ENCODE results near the gene CDH7.

Gene CDH7

GRCh38 chr18:65750389-65751154, at the start of gene CDH7:
CDH7 (plus strand) TSS chr18:65751012; CDS start chr18:65762843, 11,831 bp downstream.
- no peak for DNase-seq (ENCODE audit: low spot score)

- no peak for DNase-seq (ENCODE audit: low spot score)
Observed at GRCh38 chr18:65704046-65704445, 46.8 kb upstream of the CDH7 start.

DNA sequence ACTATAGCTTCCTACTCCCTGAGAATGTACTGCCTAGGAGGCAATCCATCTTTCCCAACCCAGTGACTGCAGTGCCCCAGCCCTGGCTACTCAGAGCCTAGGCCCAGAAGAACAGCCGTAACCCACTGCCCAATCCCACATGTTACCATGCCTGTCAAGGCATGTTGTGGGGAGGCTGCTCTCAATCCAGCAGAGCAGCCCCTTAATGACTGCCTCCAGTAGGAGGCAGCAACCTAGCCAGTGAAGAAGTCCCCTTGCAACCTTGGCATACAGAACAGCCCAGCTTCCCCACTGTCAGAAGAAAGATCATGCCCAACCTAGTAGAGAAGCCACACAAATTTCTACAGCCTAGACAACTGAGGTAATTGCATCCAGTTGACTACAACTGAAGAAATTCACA, 44.2 kb upstream of the CDH7 start:
- DNase-seq (ENCODE audit: low spot score), result no peak

GRCh38 chr18:65711493-65711892, 39.3 kb upstream of the CDH7 start:
- DNase-seq (ENCODE audit: low spot score), result no peak

DNA sequence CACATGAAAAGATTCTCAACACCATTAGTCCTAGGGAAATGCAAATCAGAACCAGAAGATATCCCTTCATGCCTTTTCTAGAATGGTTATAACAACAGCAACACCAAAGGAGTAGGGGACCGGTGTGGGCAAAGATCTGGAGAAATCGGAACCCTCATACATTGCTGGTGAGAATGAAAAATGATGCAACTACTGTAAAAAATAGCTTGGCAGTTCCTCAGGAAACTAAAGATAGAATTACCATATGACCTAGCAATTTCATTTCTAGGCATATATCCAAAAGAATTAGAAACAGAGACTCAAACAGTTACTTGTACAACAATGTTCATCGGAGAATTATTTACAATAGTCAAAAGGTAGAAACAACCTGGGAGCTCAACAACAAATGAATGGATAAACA, 29.2 kb upstream of the CDH7 start:
- no peak for DNase-seq (ENCODE audit: low spot score)

DNA sequence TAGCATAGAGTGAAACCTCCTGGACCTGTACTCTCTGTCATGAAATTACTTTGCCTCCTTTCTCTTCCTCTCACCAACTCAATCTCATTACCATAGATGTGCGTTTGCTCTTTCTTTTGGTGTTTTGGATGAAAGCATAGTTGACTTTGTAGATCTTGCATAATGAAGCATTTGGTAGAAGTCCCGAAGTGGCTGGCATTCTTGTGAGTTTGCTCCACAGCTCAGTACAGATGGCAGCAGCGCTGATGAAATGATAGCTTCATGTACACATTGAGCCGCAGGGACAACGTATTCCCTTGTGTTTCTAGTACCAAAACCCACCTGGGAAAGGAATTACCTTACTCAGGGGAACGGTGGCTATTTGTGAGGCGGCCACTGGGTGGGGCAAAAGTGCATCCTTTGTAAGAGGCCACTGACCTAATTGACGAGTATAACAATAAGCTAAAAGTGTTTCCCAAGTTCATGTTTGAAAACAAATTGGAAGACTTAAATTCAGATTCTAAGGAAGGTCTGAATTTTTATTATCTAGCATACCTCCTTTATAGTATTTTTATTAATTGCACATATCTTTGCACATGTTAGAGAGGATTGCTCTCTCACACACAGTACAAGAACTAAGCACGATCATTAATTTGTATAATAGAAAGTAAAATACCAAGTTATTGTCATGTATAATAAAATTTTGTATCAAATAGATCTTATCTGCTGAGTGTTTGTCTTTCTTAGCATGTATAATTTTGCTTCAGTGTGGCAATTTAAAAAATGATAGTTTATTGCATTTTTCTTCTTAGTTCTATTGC, 25.4 kb upstream of the CDH7 start:
- peak; percentile 50 for DNase-seq (ENCODE audit: low spot score)

GRCh38 chr18:65735155-65735554, 15.7 kb upstream of the CDH7 start:
- no peak for DNase-seq (ENCODE audit: low spot score)

GRCh38 chr18:65737471-65737955, 13.3 kb upstream of the CDH7 start:
- no peak for DNase-seq (ENCODE audit: low spot score)

DNA sequence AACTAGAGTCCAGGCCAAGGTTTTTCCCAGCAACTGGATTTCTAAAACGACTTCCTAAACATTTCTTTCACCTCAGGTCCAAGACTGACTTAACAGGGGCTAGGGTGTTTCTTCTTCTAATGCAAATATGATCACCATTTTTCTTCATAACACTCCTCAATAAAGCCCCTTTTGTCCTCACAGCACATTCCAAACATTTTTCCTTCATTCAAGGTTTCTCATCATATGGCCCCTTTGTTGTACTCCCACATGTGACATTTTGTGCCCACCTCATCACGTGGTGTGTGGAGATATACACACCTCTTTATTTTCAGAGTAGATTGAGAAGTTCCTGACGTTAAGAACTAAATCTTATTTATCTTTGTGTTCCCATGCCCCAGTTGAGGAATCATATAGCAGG, 3.9 kb upstream of the CDH7 start:
- DNase-seq (ENCODE audit: low spot score), result no peak

DNA sequence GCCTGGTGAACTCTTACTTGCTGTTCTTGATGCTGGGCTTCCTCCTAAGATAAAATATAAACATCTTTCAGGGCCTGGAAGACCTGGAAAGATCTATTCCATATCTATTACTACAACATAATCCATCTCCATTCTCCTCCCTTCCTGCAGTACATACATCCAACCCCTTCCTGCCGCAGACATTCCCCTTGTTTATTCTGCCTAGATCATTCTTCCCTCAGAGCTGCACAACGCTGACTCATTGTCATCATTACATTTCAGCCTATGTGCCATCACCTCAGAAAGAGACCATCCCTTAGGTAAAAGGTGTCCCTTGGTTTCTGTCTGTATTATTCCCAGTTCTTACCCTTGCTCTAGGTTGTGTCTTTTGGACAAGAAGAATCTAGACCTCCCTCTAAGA, 2.5 kb upstream of the CDH7 start:
- no peak for DNase-seq (ENCODE audit: low spot score)

DNA sequence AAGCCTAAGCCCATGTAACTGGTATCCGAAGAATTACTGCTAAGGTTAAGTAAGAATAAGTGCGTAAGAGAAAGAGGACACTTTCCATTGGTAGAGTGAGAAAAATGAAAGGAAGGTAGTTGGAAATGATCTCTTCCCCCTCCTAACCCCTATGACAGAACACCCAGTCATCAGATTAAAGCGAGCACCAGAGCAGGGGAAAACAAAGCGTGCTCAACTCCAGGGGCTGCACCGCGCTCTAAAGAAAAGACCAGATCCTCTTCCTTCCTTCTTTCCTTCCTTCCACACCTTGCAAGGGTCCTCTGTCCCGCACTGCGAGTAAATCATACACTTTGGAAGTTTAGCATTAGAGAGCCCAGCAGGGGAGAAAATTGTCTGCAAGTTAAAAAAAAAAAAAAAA, 971 bp upstream of the CDH7 start:
- DNase-seq (ENCODE audit: low spot score), result no peak

GRCh38 chr18:65751155-65752085, 608 bp downstream of the CDH7 start:
- no peak for DNase-seq (ENCODE audit: low spot score)

DNA sequence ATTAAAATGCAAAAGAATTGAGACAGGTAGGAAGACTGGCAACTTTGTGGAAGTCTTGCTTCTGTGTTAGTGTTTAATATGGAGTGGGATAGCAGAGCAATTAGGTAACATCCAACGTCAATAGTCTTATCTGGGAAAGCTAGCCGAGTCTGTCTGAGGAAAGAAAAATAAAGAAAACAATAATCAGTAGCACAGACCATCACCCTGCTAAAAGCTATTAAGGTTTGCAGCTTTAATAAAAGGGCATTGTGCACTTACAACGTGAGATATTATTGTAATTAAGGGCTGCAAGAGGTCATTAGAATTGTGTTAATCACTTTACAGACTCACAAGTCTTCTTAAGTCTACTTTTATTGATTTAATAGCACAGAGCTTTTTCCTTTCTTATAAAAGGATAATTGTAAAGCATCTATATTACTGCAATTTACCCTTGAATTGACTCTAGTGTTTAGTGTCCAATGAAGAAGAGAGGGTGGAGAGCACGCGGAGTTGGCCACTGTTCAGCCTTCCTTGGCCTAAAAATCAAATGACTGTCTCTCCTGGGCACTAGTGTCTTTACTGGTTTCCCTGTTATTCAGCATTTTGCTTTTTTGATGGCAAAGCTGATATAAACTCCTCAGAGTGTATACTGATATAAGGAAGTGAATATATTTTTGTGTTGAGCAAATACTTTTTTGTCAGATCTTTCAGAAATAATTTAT, 2.0 kb downstream of the CDH7 start:
- no peak for DNase-seq (ENCODE audit: low spot score)

DNA sequence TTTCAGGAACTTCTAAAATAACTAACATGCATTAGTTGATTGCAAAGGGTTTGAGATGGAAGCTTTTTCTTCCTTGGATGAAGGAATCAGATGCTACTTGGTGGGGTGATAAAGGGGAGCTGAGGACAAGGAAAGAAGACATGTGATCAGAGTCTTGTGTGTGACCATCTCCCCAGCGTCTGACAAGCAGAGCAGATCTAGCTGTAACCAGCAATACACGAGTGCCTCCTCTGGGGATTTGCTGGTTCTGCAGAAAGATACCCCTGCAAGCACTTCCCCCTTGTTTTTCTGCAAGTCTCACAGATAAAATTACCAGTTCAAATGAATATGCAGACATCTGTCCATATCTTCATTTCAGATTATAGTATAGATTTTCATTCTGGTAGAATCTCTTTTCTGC, 2.7 kb downstream of the CDH7 start:
- DNase-seq (ENCODE audit: low spot score), result peak; percentile 38

DNA sequence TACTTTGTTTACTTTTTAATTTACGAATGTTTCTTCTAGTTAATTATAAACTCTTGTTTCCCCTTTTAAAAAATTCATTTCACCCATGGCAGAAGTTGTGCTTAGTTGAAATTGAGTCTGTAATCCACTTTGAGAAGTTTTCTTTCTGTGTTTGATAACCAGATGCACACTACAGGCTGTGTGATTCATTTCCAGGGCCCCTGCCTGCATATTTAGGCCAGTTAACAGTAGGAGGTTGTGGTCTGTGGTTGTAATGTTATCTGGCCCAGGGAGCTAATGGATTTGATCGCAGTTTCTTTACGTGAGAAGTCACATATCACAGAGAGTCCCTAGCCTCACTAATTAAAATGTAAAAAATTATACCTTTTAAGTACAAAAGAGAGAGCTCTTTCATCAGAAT, 3.3 kb downstream of the CDH7 start:
- peak; percentile 64 for DNase-seq (ENCODE audit: low spot score)

GRCh38 chr18:65755616-65756015, 4.8 kb downstream of the CDH7 start:
- DNase-seq (ENCODE audit: low spot score), result no peak

DNA sequence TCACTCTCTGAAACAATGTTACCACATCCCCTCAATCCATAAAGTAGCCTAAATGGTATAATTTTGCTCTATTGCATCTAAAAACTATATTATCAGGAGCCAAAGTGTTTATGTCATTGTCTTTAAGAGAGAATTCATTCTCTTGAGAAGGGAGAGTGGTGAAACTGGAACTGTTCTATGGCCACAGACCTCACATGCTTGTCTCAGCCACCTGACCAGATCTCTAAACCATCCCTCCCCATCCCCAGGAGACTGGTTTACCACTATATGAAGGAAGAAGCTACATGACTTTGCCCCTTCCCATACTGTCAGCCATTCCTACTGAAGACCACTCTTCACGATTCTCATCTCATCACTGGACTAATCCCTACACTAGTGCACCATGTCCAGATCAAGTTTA, 9.6 kb downstream of the CDH7 start:
- DNase-seq (ENCODE audit: low spot score), result no peak

DNA sequence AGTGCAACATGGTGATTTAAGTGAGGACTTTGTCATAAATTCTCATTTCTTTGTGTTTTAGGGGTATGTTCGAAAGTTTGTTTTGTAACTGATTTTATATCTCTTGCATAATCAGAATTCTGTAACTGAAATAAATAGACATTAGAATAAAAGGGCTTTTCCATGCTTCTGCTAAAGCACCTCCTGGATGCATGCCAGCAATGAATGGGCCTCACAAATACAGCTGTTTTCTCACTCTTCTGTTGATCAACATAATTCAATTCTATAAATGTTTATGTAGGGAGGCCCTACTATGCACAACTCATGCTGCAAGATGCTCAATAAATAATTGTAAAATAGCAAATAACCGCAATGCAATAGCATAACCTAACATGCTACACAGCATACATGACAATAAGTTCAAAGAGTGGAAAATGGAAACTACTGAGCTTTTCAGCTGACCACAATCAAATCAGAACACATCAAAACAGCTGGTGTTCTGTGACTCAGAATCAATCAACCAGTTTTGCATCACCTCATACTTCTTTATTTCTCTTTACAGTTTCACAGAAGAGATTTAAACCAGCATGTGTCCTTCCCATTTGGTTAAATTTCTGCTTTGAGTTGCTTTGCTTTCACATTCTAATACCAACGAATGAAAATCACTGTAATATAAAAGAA, 11.0 kb downstream of the CDH7 start:
- no peak for DNase-seq (ENCODE audit: low spot score)

- DNase-seq (ENCODE audit: low spot score), result no peak
Observed at GRCh38 chr18:65762556-65762955, 11.7 kb downstream of the CDH7 start.

DNA sequence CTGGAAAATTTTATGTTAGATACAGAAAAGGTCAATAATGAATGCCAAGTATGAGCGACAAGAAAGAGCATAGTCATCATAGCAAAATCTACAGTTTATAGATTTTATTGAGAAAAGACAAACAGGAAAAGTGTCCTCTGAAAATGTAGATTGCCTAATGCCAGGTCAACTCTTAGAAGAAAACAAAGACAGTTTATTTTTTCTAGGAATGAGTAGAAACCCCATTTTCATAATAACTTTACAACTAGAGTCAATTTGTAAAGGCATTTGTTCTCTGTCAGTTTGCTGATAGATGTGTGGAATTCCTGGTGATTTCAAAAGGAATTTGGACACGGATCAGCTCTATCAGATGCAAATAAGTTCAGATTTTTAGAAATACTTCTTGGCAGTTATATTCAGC, 16.6 kb downstream of the CDH7 start:
- DNase-seq (ENCODE audit: low spot score), result no peak

DNA sequence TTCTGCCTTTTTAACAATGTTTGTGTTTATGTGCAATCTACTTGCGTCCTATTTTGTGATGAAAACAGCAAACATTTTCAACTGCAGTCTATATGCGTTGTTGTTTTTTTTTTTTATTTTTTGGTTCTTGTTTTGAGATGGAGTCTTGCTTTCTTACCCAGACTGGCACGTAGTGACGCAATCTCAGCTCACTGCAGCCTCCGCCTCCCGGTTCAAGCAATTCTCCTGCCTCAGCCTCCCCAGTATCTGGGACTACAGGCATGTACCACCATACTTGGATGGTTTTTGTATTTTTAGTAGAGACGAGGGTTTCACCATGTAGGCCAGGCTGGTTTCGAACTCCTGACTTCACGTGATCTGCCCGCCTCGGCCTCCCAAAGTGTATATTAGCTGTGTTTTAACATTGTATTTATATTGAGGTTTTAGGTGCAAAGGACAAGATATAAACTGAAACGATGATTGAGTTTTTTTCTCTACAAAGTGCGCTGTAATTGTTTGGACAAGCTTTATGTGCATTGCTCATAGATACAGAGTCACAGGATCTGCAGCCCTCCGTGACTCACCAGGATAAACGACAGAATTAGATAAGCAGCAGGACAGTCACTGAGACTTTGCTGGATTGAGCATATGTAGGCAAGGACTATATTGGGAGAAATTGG, 17.4 kb downstream of the CDH7 start:
- peak; percentile 72 for DNase-seq (ENCODE audit: low spot score)

Measured in LoVo (cell line).